Memory B cell (primary cell): ENCODE measurements around the gene PLXNA2.

Experiments
- ATAC-seq: fragments of 150-1000 bp; cut with Tn5 transposase; 2 replicates; pipeline ENCODE4 v1.10.0; 2021; ENCODE audit warnings: low read depth, mild to moderate bottlenecking, moderate library complexity
- DNase-seq, 2 donors: peaks; one replicate each; pipeline ENCODE4 v3.0.0; 2022; ENCODE audit warnings: low spot score in 2 of 2
- H3K27ac Mint-ChIP-seq: one replicate; pipeline ENCODE4 v1.8.0; 2022; ENCODE audit warnings: mild to moderate bottlenecking, moderate library complexity, mixed read lengths
- H3K27me3 Mint-ChIP-seq: one replicate; pipeline ENCODE4 v1.8.0; 2022; ENCODE audit warnings: mixed read lengths
- H3K36me3 Mint-ChIP-seq: one replicate; pipeline ENCODE4 v1.8.0; 2022; ENCODE audit warnings: mild to moderate bottlenecking, mixed read lengths
- H3K4me1 Mint-ChIP-seq: one replicate; pipeline ENCODE4 v1.8.0; 2022; ENCODE audit warnings: mixed read lengths
- H3K4me3 Mint-ChIP-seq: one replicate; pipeline ENCODE4 v1.8.0; 2022; ENCODE audit warnings: mild to moderate bottlenecking, moderate library complexity, mixed read lengths
- H3K9me3 Mint-ChIP-seq: one replicate; pipeline ENCODE4 v1.8.0; 2022; ENCODE audit warnings: mixed read lengths

Gene PLXNA2

GRCh38 chr1:208118306-208118705 lies 125.9 kb downstream of the PLXNA2 start:
- no peaks in the 10 kb centered on the region for H3K36me3 Mint-ChIP-seq

GRCh38 chr1:208117826-208118225 lies 126.4 kb downstream of the PLXNA2 start:
- Mint-ChIP-seq H3K27ac (no peak overlapping the region), H3K27me3 (peaks cover 7% of the 10 kb centered on the region), H3K4me1 (no peaks in the 10 kb centered on the region), H3K9me3 (no peaks in the 10 kb centered on the region), H3K4me3 (no peak overlapping the region), H3K36me3 (no peaks in the 10 kb centered on the region)
- DNase-seq, result no peak
- no peak for ATAC-seq

More at GRCh38 chr1:208118306-208118705, 125.9 kb downstream of the PLXNA2 start:
- ATAC-seq, result no peak
- Mint-ChIP-seq H3K27ac (no peak overlapping the region), H3K9me3 (no peaks in the 10 kb centered on the region), H3K4me1 (no peaks in the 10 kb centered on the region), H3K4me3 (no peak overlapping the region), H3K27me3 (peaks cover 7% of the 10 kb centered on the region)
- no peak for DNase-seq

GRCh38 chr1:208117409-208117808 lies 126.8 kb downstream of the PLXNA2 start:
- no peaks in the 10 kb centered on the region for H3K4me1 Mint-ChIP-seq
- no peaks in the 10 kb centered on the region for H3K36me3 Mint-ChIP-seq
- no peaks in the 10 kb centered on the region for H3K9me3 Mint-ChIP-seq
- H3K4me3 Mint-ChIP-seq, result no peak overlapping the region
- H3K27ac Mint-ChIP-seq, result no peak overlapping the region
- DNase-seq (no peak), ATAC-seq (no peak)
- H3K27me3 Mint-ChIP-seq, result peaks cover 7% of the 10 kb centered on the region

GRCh38 chr1:208115924-208116640 lies 128.1 kb downstream of the PLXNA2 start:
- DNase-seq (no peak), ATAC-seq (no peak)
- Mint-ChIP-seq H3K4me3 (no peak overlapping the region), H3K27me3 (peaks cover 7% of the 10 kb centered on the region), H3K27ac (no peak overlapping the region), H3K36me3 (no peaks in the 10 kb centered on the region), H3K4me1 (no peaks in the 10 kb centered on the region), H3K9me3 (no peaks in the 10 kb centered on the region)

- no peak for ATAC-seq
- H3K9me3 Mint-ChIP-seq, result no peaks in the 10 kb centered on the region
- no peak overlapping the region for H3K4me3 Mint-ChIP-seq
- no peaks in the 10 kb centered on the region for H3K4me1 Mint-ChIP-seq
- peaks cover 10% of the 10 kb centered on the region for H3K27me3 Mint-ChIP-seq
- no peaks in the 10 kb centered on the region for H3K36me3 Mint-ChIP-seq
- no peak overlapping the region for H3K27ac Mint-ChIP-seq
- DNase-seq, result no peak
Measured at GRCh38 chr1:208113011-208113410, 131.2 kb downstream of the PLXNA2 start.

GRCh38 chr1:208112401-208112800 lies 131.8 kb downstream of the PLXNA2 start:
- no peaks in the 10 kb centered on the region for H3K9me3 Mint-ChIP-seq
- ATAC-seq, result no peak
- no peak overlapping the region for H3K4me3 Mint-ChIP-seq

GRCh38 chr1:208111646-208112190 lies 132.5 kb downstream of the PLXNA2 start:
- DNase-seq, result no peak
- Mint-ChIP-seq H3K27ac (no peak overlapping the region), H3K4me3 (no peak overlapping the region), H3K27me3 (peaks cover 7% of the 10 kb centered on the region), H3K36me3 (no peaks in the 10 kb centered on the region), H3K4me1 (no peaks in the 10 kb centered on the region), H3K9me3 (no peaks in the 10 kb centered on the region)
- no peak for ATAC-seq

More at GRCh38 chr1:208112401-208112800, 131.8 kb downstream of the PLXNA2 start:
- H3K36me3 Mint-ChIP-seq, result no peaks in the 10 kb centered on the region
- H3K27me3 Mint-ChIP-seq, result peaks cover 10% of the 10 kb centered on the region
- H3K4me1 Mint-ChIP-seq, result no peaks in the 10 kb centered on the region
- H3K27ac Mint-ChIP-seq, result no peak overlapping the region
- DNase-seq, result no peak

- Mint-ChIP-seq H3K27me3 (peaks cover 5% of the 10 kb centered on the region), H3K4me3 (no peak overlapping the region), H3K36me3 (no peaks in the 10 kb centered on the region), H3K27ac (no peak overlapping the region), H3K9me3 (no peaks in the 10 kb centered on the region), H3K4me1 (no peaks in the 10 kb centered on the region)
- DNase-seq, result no peak
- ATAC-seq, result no peak
Measured at GRCh38 chr1:208110296-208110695, 133.9 kb downstream of the PLXNA2 start.

- ATAC-seq, result no peak
- H3K27ac Mint-ChIP-seq, result no peak overlapping the region
- DNase-seq, result no peak
Measured at GRCh38 chr1:208108646-208109330, 135.4 kb downstream of the PLXNA2 start.

GRCh38 chr1:208108213-208108608 lies 136.0 kb downstream of the PLXNA2 start:
- Mint-ChIP-seq H3K4me1 (no peaks in the 10 kb centered on the region), H3K9me3 (no peaks in the 10 kb centered on the region), H3K27me3 (peaks cover 7% of the 10 kb centered on the region), H3K27ac (no peak overlapping the region), H3K36me3 (no peaks in the 10 kb centered on the region), H3K4me3 (no peak overlapping the region)
- DNase-seq (no peak), ATAC-seq (no peak)

More at GRCh38 chr1:208108646-208109330, 135.4 kb downstream of the PLXNA2 start:
- H3K9me3 Mint-ChIP-seq, result no peaks in the 10 kb centered on the region
- peaks cover 7% of the 10 kb centered on the region for H3K27me3 Mint-ChIP-seq
- H3K36me3 Mint-ChIP-seq, result no peaks in the 10 kb centered on the region
- no peaks in the 10 kb centered on the region for H3K4me1 Mint-ChIP-seq
- H3K4me3 Mint-ChIP-seq, result no peak overlapping the region

GRCh38 chr1:208107425-208108212 lies 136.6 kb downstream of the PLXNA2 start:
- DNase-seq (no peak), ATAC-seq (no peak)
- Mint-ChIP-seq H3K36me3 (no peaks in the 10 kb centered on the region), H3K9me3 (no peaks in the 10 kb centered on the region), H3K4me3 (no peak overlapping the region), H3K27ac (no peak overlapping the region), H3K4me1 (no peaks in the 10 kb centered on the region), H3K27me3 (peaks cover 9% of the 10 kb centered on the region)

GRCh38 chr1:208106218-208106617 lies 138.0 kb downstream of the PLXNA2 start:
- Mint-ChIP-seq H3K27ac (no peak overlapping the region), H3K36me3 (no peaks in the 10 kb centered on the region), H3K9me3 (no peaks in the 10 kb centered on the region), H3K4me3 (no peak overlapping the region), H3K4me1 (no peaks in the 10 kb centered on the region), H3K27me3 (peaks cover 9% of the 10 kb centered on the region)
- DNase-seq (no peak), ATAC-seq (no peak)

- ATAC-seq (no peak), DNase-seq (no peak)
- H3K27me3 Mint-ChIP-seq, result peaks cover 9% of the 10 kb centered on the region
- H3K4me1 Mint-ChIP-seq, result no peaks in the 10 kb centered on the region
- H3K36me3 Mint-ChIP-seq, result no peaks in the 10 kb centered on the region
- no peak overlapping the region for H3K4me3 Mint-ChIP-seq
- H3K27ac Mint-ChIP-seq, result no peak overlapping the region
- H3K9me3 Mint-ChIP-seq, result no peaks in the 10 kb centered on the region
Measured at GRCh38 chr1:208105756-208106155, 138.4 kb downstream of the PLXNA2 start.
